Common myeloid progenitor, CD34-positive (primary cell): ENCODE results near the gene GPR137.

Experiments
- CTCF ChIA-PET: fragments of 350-600 bp; sonication (Branson Sonifier 250); formaldehyde crosslinking; loops from one replicate; lab custom pipeline; 2021; ENCODE audit warnings: antibody characterized with exemption; lab: Charles Lee
- POLR2A ChIA-PET: fragments of 350-600 bp; sonication (Branson Sonifier 250); formaldehyde crosslinking; loops from one replicate; lab custom pipeline; 2021; ENCODE audit warnings: antibody characterized with exemption; lab: Charles Lee
- DNase-seq, 3 donors: peaks; one replicate each; pipeline versions ENCODE4 v3.0.0 to v3.0.0-alpha.2; 2013
- H3K27ac ChIP-seq, 2 experiments: 1 replicate in 1 of 2; 2 replicates in 1 of 2; pipeline ENCODE4 v1.7.0; 2013; ENCODE audit warnings: inconsistent platforms in 2 of 2, low read length in 2 of 2, mild to moderate bottlenecking in 2 of 2, low read depth in 1 of 2, moderate library complexity in 1 of 2; ENCODE audit not compliant: severe bottlenecking in 2 of 2, insufficient read depth in 1 of 2, poor library complexity in 1 of 2
- H3K27me3 ChIP-seq, 5 experiments: replicated peaks in 2 of 5; 1 replicate in 3 of 5; 2 replicates in 2 of 5; pipeline versions ENCODE4 v1.6.1 to v1.7.0; 2013; ENCODE audit warnings: low read length in 4 of 5, mild to moderate bottlenecking in 2 of 5, moderate library complexity in 2 of 5, inconsistent platforms in 1 of 5; ENCODE audit not compliant: insufficient read depth in 5 of 5, control insufficient read depth in 4 of 5
- H3K36me3 ChIP-seq, 4 experiments: 1 replicate in 2 of 4; 2 replicates in 2 of 4; pipeline versions ENCODE4 v1.6.1 to v1.7.0; 2013; ENCODE audit warnings: low read length in 3 of 4, control low read depth in 1 of 4, mild to moderate bottlenecking in 1 of 4; ENCODE audit not compliant: control insufficient read depth in 4 of 4, insufficient read depth in 4 of 4
- H3K4me1 ChIP-seq, 4 experiments: 1 replicate in 3 of 4; 2 replicates in 1 of 4; pipeline versions ENCODE4 v1.6.1 to v1.7.1; 2013; ENCODE audit warnings: low read length in 3 of 4, mild to moderate bottlenecking in 3 of 4, control low read depth in 1 of 4, inconsistent platforms in 1 of 4, moderate library complexity in 1 of 4; ENCODE audit not compliant: control insufficient read depth in 4 of 4, insufficient read depth in 4 of 4; ENCODE audit errors: control extremely low read depth in 1 of 4
- H3K4me3 ChIP-seq, 7 experiments: 1 replicate in 4 of 7; 2 replicates in 3 of 7; pipeline versions ENCODE4 v1.5.1 to v1.7.0; 2013; ENCODE audit warnings: mild to moderate bottlenecking in 7 of 7, low read length in 6 of 7, moderate library complexity in 6 of 7, inconsistent platforms in 2 of 7, low read depth in 2 of 7, control low read depth in 1 of 7; ENCODE audit not compliant: insufficient read depth in 4 of 7, control insufficient read depth in 1 of 7; ENCODE audit errors: extremely low read depth in 1 of 7
- H3K9me3 ChIP-seq, 5 experiments: 1 replicate in 4 of 5; 2 replicates in 1 of 5; pipeline versions ENCODE4 v1.6.1 to v1.7.1; 2013; ENCODE audit warnings: low read length in 4 of 5, mild to moderate bottlenecking in 2 of 5, inconsistent platforms in 1 of 5, low read depth in 1 of 5, moderate library complexity in 1 of 5; ENCODE audit not compliant: control insufficient read depth in 4 of 5, insufficient read depth in 2 of 5; ENCODE audit errors: control extremely low read depth in 1 of 5
- WGBS: methylation state at CpG from one replicate; pipeline ENCODE4 v1.1.5; 2013; ENCODE audit not compliant: insufficient coverage; 5-methylcytosine and 5-hydroxymethylcytosine counted together

The GPR137 gene

DNA sequence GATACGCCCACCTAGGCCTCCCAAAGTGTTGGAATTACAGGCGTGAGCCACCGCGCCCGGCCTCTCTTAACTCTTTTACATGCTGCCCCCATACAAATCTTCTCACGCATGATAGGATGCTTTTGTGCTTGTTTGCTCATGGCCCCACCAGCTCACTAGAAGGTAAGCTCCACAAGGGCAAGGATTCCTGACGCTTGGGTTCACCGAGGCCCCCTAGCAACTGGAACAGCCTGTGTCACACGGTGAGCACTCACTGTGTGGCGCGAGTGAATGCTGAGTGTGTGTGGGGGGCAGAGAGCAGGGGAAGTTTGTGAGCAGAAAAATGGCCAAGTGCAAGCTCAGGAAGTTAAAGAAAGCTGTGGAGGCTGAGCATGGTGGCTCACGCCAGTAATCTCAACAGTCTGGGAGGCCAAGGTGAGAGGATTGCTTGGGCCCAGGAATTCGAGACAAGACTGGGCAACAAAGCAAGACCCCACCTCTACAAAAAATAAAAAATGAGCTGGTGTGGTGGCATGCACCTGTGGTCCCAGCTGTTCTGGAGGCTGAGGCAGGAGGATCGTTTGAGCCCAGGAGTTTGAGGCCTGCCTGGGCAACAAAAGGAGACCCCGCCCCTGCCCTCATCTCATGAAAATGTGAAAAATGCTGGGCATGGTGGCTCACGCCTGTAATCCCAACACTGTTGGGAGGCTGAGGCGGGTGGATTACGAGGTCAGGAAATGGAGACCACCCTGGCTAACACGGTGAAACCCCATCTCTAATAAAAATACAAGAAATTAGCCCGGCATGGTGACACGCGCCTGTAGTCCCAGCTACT is 3.5 kb upstream of the GPR137 start:
- ChIA-PET CTCF (interaction anchor here (0.6 to 6.4 kb wide), 5 partner anchors 11 to 122 kb away, joined by 3 to 42 read pairs (median 3); partner anchors contain the start of gene CATSPERZ), POLR2A (interaction anchor here (0.7 kb wide), 1 partner anchor 45 kb away, joined by 6 read pairs; no protein-coding TSS in a partner anchor)
- Histone ChIP-seq H3K4me1 (peaks cover 0 to 21% (median 20%) of the 10 kb centered on the region in 4 experiments), H3K36me3 (peaks cover 4 to 26% (median 12%) of the 10 kb centered on the region in 4 experiments), H3K9me3 (no peaks in the 10 kb centered on the region), H3K27me3 (no peaks in the 10 kb centered on the region), H3K27ac (no peak overlapping the region), H3K4me3 (no peak overlapping the region)
- no peak for DNase-seq
- 98% methylated on average over 15 of the region's 22 CpGs for WGBS

DNA sequence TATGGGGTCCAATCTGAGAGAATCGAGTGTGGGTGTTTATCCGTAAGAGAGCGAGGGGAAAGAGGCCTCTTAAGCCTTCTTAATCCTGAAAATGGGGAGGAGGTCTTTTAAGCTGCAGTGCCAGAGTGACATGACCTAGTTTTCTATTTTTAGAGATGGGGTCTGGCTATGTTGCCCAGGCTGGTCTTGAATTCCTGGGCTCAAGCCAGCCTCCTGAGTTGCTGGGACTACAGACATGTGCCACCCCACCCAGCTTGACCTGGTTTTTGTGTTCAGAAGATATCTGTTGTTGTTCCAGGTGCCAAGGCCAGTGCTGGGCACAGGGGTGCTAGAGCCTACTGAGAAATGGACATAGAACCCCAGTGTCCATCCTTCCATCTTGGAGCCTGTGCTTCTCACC is 2.6 kb upstream of the GPR137 start:
- Histone ChIP-seq H3K4me1 (peaks cover 0 to 21% (median 20%) of the 10 kb centered on the region in 4 experiments), H3K27me3 (no peaks in the 10 kb centered on the region), H3K9me3 (no peaks in the 10 kb centered on the region), H3K36me3 (peaks cover 4 to 21% (median 9%) of the 10 kb centered on the region in 4 experiments), H3K27ac (peak overlapping the region; percentile 28 to 99), H3K4me3 (no peak overlapping the region)
- WGBS, result 100% methylated on average over 3 of the region's 3 CpGs
- no peak for DNase-seq
- POLR2A ChIA-PET, result interaction anchor here (2.9 kb wide), 1 partner anchor 13 kb away, joined by 30 read pairs; no protein-coding TSS in a partner anchor
- CTCF ChIA-PET, result interaction anchor here (0.6 to 6.4 kb wide), 8 partner anchors 9 to 123 kb away, joined by 3 to 42 read pairs (median 6); partner anchors contain the start of genes CATSPERZ, FERMT3 and PLCB3

DNA sequence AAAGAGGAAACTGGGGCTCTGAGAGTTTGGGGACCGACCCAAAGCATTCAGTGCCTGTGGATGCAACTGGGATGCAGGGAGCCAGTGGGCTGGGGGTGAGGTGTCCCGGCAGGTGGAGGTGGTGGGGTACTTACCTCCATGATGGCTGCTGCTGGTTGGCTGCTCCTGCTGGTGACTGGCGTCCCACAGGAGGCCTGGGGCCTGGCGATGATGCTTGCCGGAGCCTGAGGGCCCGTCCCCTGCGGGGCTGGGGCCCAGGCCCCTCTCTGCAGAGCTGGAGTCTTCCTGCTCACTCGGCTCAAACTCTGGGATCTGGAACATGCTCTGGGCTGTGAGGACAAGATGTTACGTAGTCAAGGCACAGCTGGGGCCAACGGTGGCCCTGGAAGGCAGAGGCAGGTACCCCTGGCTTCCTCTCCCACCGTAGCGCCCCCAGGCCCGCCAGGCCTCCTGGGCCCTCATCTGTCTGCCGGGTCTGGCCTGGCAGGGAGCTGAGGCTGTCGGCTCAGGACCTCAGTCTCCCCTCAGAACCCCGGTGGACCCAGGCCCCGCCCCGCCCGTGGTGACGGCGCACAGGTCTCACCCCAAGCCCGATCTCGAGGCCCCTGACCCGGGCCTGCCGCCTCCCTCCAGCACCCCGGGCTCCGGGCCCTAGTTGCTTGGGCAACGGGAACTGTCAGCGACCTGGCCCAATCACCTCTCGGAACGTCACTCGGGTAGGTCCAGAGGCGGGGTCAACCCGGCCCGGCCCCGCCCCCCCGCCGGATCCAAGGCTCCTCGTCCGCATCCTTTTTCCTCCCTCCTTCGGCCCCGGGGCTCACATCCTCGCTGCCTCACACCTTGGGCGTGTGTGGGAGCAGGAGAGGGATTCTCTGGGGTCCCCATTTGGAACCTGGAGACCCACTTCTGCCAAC is 1.3 kb upstream of the GPR137 start, which contains the start of gene BAD:
Gene BAD, minus strand, starts transcription at position 618 of the 914 bp plus-strand sequence. Its CDS starts 297 bp downstream, at position 321.
- Histone ChIP-seq H3K4me3 (peak within 1 kb of the TSS; percentile 54 to 92 (median 81)), H3K9me3 (no peaks in the 10 kb centered on the region), H3K27me3 (peaks cover 0 to under 1% (median 0%) of the 10 kb centered on the region in 5 experiments), H3K4me1 (peaks cover 0 to 21% (median 20%) of the 10 kb centered on the region in 4 experiments), H3K36me3 (peaks cover 0 to 12% (median 3%) of the 10 kb centered on the region in 4 experiments), H3K27ac (peak within 1 kb of the TSS; percentile 98 to 99)
- 6% methylated on average over 29 of the region's 44 CpGs for WGBS
- ChIA-PET POLR2A (interaction anchor here (0.6 to 2.9 kb wide), 4 partner anchors 14 to 1136 kb away, joined by 3 to 30 read pairs (median 4); partner anchors contain the start of gene FKBP2), CTCF (interaction anchor here (0.6 to 6.4 kb wide), 13 partner anchors 7 to 79 kb away, joined by 3 to 42 read pairs (median 4); partner anchors contain the start of genes CATSPERZ, FERMT3, PLCB3 and TRMT112)
- DNase-seq, result peak; percentile 91 to 93 (median 93)

DNA sequence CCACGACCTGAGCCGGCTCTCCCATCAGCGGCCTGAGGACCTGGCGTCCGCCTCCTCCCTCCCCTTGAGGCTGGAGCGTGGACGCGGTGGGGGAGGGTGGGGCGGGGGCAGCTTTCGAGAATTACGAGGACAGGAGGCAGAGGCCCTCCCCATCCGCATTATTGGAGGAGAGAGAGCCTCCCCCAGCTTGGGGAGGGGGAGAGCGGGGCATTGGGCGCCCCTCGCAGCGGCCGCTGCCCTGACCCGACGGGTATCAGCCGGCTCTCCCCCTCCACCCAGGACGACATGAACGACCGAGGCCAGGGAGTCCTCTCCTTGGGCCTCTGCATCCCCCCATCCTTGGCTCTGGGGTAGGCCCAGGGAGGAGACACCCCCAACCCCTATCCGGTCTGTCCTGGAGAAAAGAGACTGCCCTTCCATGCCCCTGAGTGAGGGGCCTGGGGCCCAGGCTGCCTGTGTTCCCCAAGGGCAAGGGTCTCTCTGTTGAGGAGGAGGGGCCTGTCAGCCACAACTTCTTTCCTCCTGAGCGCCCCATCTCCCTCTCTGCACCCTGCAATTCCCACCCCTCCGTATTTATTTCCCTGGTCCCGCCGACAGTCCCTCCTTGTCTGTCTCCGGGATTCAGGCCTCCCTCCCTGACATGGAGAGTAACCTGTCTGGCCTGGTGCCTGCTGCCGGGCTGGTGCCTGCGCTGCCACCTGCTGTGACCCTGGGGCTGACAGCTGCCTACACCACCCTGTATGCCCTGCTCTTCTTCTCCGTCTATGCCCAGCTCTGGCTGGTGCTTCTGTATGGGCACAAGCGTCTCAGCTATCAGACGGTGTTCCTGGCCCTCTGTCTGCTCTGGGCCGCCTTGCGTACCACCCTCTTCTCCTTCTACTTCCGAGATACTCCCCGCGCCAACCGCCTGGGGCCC is 495 bp downstream of the GPR137 start:
- H3K9me3 ChIP-seq, result no peaks in the 10 kb centered on the region
- H3K36me3 ChIP-seq, result peaks cover 0 to 11% (median 2%) of the 10 kb centered on the region in 4 experiments
- peaks cover 0 to 19% (median 8%) of the 10 kb centered on the region in 5 experiments for H3K27me3 ChIP-seq
- peak overlapping the region; percentile 98 to 99 for H3K27ac ChIP-seq
- DNase-seq, result peak in 2 of 3 donors; percentile 43 to 48
- peak overlapping the region; percentile 13 to 92 (median 81) for H3K4me3 ChIP-seq
- ChIA-PET POLR2A (interaction anchor here (1.2 to 2.9 kb wide), 2 partner anchors 16 to 39 kb away, joined by 3 to 30 read pairs; no protein-coding TSS in a partner anchor), CTCF (interaction anchor here (1.0 to 6.4 kb wide), 8 partner anchors 9 to 81 kb away, joined by 3 to 42 read pairs (median 4); partner anchors contain the start of gene CATSPERZ)
- peaks cover 0 to 22% (median 20%) of the 10 kb centered on the region in 4 experiments for H3K4me1 ChIP-seq
- 39% methylated on average over 28 of the region's 40 CpGs for WGBS

DNA sequence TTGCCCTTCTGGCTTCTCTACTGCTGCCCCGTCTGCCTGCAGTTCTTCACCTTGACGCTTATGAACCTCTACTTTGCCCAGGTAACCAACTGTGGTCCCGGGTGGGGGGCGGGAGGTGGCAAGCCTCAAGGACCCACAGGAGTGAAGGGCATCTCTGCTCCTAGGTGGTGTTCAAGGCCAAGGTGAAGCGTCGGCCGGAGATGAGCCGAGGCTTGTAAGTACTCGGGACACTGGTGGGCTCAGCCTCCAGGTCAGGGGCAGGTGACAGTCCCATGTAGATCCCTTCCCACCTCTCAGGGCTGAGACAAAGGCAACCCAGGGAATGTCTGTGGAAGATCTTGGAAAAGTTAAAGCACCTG is 1.1 kb downstream of the GPR137 start:
- Histone ChIP-seq H3K36me3 (peaks cover 0 to 7% (median 2%) of the 10 kb centered on the region in 4 experiments), H3K9me3 (no peaks in the 10 kb centered on the region), H3K4me3 (no peak overlapping the region), H3K27ac (no peak overlapping the region), H3K4me1 (peaks cover 0 to 28% (median 26%) of the 10 kb centered on the region in 4 experiments), H3K27me3 (peaks cover 0 to 25% (median 8%) of the 10 kb centered on the region in 5 experiments)
- POLR2A ChIA-PET, result no interaction called here
- CTCF ChIA-PET, result interaction anchor here (1.0 to 1.8 kb wide), 5 partner anchors 15 to 81 kb away, joined by 3 to 7 read pairs (median 4); no protein-coding TSS in a partner anchor
- DNase-seq, result no peak
- 95% methylated on average over 9 of the region's 9 CpGs for WGBS
